Measurements from ENCODE around the gene TFDP3.

TFDP3 gene

DNA sequence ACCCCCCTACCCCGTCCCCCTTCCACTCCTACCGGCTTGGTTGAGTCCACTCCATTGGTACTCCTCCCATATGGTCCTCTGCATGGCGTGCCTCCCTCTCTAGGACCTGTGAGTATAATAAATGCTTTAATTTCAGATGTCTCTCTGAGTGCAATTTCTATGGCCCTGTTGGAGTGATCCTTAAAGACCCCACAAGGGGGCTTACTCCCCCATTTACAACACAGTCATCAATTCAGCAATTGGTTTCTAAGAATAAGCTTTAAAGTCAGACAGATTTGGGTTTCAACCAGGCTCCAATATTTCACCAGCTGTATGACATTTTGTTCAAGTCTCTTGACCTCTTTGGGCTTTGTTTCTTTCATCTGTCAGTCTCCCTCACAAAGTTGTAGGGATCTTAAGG is 38.7 kb downstream of the TFDP3 start:
- in situ Hi-C loops (cut with MboI; ENCODE audit: low sequenced_read_pairs, unreplicated experiment), result no loop called here
- TF ChIP-seq, protein P1, sequence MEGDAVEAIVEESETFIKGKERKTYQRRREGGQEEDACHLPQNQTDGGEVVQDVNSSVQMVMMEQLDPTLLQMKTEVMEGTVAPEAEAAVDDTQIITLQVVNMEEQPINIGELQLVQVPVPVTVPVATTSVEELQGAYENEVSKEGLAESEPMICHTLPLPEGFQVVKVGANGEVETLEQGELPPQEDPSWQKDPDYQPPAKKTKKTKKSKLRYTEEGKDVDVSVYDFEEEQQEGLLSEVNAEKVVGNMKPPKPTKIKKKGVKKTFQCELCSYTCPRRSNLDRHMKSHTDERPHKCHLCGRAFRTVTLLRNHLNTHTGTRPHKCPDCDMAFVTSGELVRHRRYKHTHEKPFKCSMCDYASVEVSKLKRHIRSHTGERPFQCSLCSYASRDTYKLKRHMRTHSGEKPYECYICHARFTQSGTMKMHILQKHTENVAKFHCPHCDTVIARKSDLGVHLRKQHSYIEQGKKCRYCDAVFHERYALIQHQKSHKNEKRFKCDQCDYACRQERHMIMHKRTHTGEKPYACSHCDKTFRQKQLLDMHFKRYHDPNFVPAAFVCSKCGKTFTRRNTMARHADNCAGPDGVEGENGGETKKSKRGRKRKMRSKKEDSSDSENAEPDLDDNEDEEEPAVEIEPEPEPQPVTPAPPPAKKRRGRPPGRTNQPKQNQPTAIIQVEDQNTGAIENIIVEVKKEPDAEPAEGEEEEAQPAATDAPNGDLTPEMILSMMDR (IDR thresholded peaks at IDR 0.05; ENCODE audit: borderline replicate concordance, control extremely low read depth, extremely low read depth, insufficient read depth, missing control alignments), result no peak

DNA sequence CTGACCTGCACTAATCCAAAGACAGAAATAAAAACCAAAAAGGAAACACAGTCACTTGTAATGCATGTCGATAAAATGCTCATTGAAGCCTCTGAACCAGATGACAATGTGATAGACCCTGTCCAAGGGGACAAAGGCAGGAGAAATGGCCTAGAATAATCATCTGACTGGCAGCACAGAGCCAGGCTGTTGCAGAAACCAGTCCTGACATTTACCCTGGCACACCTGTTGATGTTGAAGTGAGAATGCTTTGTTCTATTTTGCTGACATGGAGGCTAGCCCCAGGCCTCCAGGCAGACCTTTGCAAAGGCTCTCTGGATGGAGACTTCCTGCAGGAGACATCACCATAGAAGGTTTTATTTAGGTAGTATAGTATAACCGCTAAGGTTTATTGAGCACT is 41.0 kb downstream of the TFDP3 start:
- in situ Hi-C loops (cut with MboI; ENCODE audit: low sequenced_read_pairs, unreplicated experiment), result no loop called here
- TF ChIP-seq, protein P1 (IDR thresholded peaks at IDR 0.05; ENCODE audit: borderline replicate concordance, control extremely low read depth, extremely low read depth, insufficient read depth, missing control alignments), result no peak
- DNase-seq (ENCODE audit: low spot score), result no peak

More for the DNA sequence above, 38.7 kb downstream of the TFDP3 start:
- DNase-seq (ENCODE audit: low spot score), result no peak

DNA sequence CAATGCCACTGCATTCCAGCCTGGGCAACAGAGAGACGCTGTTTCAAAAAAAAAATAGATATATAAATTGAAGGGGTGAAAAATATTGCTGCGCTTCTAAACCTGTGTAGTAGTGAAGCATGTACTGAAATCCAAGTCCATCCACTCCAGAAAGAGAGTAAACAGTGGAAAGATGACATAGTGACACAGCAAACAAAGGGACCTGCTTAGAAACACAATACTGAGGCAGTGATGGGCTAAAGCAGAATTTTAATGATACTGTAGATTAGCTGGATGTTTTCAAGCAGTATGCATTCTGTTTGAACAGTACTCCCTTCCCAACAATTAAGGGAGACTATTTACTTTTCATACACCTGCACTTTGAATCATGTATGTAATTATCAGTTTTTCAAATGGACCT is 42.5 kb downstream of the TFDP3 start:
- no peak for DNase-seq (ENCODE audit: low spot score)

DNA sequence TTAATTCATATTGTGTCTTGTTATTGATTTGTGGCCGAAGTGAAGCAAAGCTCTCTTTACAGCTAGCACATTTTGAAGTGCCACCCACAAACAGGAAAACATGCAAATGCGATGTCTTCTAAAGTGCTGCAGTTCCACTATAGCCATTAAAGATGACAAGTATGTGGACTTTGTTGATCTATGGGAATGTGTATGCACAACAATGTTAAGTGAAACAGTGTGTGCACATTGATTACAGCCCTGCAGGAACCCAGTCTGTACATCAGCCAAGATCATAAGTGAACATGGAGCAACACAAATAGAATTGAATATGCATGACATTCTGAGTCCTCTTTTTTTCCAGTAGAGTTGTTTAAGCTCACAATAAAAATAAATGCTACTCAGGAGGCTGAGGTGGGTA is 43.0 kb downstream of the TFDP3 start:
- no peak for DNase-seq (ENCODE audit: low spot score)
- in situ Hi-C loops (cut with MboI; ENCODE audit: low sequenced_read_pairs, unreplicated experiment), result no loop called here
- TF ChIP-seq, protein P1 (IDR thresholded peaks at IDR 0.05; ENCODE audit: borderline replicate concordance, control extremely low read depth, extremely low read depth, insufficient read depth, missing control alignments), result no peak

More for the DNA sequence above, 42.5 kb downstream of the TFDP3 start:
- TF ChIP-seq, protein P1 (IDR thresholded peaks at IDR 0.05; ENCODE audit: borderline replicate concordance, control extremely low read depth, extremely low read depth, insufficient read depth, missing control alignments), result no peak
- in situ Hi-C loops (cut with MboI; ENCODE audit: low sequenced_read_pairs, unreplicated experiment), result no loop called here

DNA sequence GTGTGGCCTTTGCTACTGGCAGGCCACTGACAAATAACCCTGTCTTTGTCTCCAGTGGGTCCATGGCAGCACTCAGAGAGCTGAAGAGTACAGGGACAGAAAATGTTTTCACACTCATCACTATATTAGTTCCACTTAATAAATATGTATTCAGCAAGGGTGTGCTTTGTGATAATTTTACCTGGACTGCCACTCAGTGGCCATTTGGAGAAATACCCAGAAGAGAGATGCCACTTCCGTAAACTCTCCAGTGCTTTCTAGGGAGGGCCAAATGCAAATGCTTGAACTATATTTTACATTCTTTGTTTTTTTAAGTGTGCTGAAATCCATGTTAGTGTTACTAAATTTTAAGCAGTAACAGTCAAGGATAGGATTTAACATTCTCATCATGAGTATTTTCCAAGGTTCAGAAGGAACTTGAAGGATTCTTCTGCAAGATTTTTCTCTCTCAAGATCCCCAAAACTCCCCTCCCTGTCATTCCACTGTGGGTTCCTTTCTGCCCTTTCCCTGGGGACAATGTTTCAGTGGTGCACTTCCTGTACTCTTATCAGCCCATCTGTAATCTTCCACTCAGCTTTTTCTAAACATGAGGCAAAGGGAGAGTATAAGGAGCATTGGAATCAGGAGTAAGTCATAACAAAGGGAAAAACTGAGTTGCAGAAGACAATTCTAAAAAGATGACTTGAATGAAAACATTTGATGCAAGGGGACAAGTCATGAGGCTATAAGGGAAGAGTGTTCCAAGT is 46.0 kb downstream of the TFDP3 start:
- DNase-seq (ENCODE audit: low spot score), result no peak
- TF ChIP-seq, protein P1 (IDR thresholded peaks at IDR 0.05; ENCODE audit: borderline replicate concordance, control extremely low read depth, extremely low read depth, insufficient read depth, missing control alignments), result peak; percentile 36
- in situ Hi-C loops (cut with MboI; ENCODE audit: low sequenced_read_pairs, unreplicated experiment), result no loop called here
